GM10248 (cell line): ENCODE data around the gene ANXA3.

Source experiments
- CTCF ChIA-PET: fragments of 300-600 bp; sonication (Branson Sonifier 250); formaldehyde crosslinking; extraction: SDS; loops from one replicate; lab custom pipeline; 2021; ENCODE audit warnings: antibody characterized with exemption; lab: Yijun Ruan, JAX
- POLR2A ChIA-PET: fragments of 350-650 bp; sonication (Branson Sonifier 250); formaldehyde crosslinking; extraction: SDS; loops from one replicate; lab custom pipeline; 2020; ENCODE audit warnings: antibody characterized with exemption; lab: Yijun Ruan, JAX
- DNase-seq: peaks from one replicate; pipeline ENCODE4 v3.0.0; 2012; ENCODE audit errors: extremely low spot score
- TF ChIP-seq, protein P1 (sequence below): IDR thresholded peaks from 2 replicates; pipeline ENCODE4 v1.5.1; 2012; ENCODE audit warnings: mild to moderate bottlenecking, low read depth; ENCODE audit errors: extremely low read depth, missing control alignments, control extremely low read depth

Gene ANXA3

GRCh38 chr4:78525559-78525958 is 26.0 kb upstream of the ANXA3 start:
- ChIA-PET CTCF (interaction anchor here (1.0 kb wide), 1 partner anchor 12 kb away, joined by 3 read pairs; no protein-coding TSS in a partner anchor), POLR2A (no interaction called here)
- DNase-seq: no peak
- TF ChIP-seq, protein P1, sequence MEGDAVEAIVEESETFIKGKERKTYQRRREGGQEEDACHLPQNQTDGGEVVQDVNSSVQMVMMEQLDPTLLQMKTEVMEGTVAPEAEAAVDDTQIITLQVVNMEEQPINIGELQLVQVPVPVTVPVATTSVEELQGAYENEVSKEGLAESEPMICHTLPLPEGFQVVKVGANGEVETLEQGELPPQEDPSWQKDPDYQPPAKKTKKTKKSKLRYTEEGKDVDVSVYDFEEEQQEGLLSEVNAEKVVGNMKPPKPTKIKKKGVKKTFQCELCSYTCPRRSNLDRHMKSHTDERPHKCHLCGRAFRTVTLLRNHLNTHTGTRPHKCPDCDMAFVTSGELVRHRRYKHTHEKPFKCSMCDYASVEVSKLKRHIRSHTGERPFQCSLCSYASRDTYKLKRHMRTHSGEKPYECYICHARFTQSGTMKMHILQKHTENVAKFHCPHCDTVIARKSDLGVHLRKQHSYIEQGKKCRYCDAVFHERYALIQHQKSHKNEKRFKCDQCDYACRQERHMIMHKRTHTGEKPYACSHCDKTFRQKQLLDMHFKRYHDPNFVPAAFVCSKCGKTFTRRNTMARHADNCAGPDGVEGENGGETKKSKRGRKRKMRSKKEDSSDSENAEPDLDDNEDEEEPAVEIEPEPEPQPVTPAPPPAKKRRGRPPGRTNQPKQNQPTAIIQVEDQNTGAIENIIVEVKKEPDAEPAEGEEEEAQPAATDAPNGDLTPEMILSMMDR: no peak

GRCh38 chr4:78527103-78527502 is 24.5 kb upstream of the ANXA3 start:
- POLR2A ChIA-PET: no interaction called here
- DNase-seq: no peak
- TF ChIP-seq, protein P1: no peak
- CTCF ChIA-PET: interaction anchor here (1.2 to 1.7 kb wide), 2 partner anchors 10 to 74 kb away, joined by 4 to 6 read pairs; no protein-coding TSS in a partner anchor

GRCh38 chr4:78527555-78527954 is 24.0 kb upstream of the ANXA3 start:
- POLR2A ChIA-PET: no interaction called here
- DNase-seq: no peak
- TF ChIP-seq, protein P1: no peak

DNA sequence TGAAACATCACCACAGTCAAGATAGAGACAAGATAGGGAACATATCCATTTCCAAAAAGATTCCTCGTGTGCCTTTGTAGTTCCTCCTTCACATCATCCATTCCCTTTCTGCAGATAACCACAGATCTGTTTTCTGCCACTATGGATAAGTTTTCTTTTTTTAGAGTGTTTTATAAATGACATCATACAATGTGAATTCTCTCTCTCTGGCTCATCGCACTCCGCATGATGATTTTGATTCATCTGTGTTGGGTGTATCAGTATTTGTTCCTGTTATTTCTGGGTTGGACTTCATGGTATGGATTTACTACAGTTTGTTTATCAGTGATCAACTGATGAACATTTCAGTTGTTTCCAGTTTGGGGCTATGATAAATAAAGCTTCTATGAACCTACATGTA is 23.2 kb upstream of the ANXA3 start:
- ChIA-PET POLR2A (no interaction called here), CTCF (interaction anchor here (1.2 to 1.7 kb wide), 2 partner anchors 9 to 73 kb away, joined by 4 to 6 read pairs; no protein-coding TSS in a partner anchor)
- DNase-seq: no peak
- TF ChIP-seq, protein P1: no peak

More at GRCh38 chr4:78527555-78527954, 24.0 kb upstream of the ANXA3 start:
- CTCF ChIA-PET: interaction anchor here (1.2 to 1.7 kb wide), 2 partner anchors 10 to 74 kb away, joined by 4 to 6 read pairs; no protein-coding TSS in a partner anchor

- CTCF ChIA-PET: interaction anchor here (1.3 kb wide), 1 partner anchor 570 kb away, joined by 3 read pairs; no protein-coding TSS in a partner anchor
- TF ChIP-seq, protein P1: no peak
- DNase-seq: no peak
- POLR2A ChIA-PET: no interaction called here
Measured at GRCh38 chr4:78529569-78530209, 21.9 kb upstream of the ANXA3 start.

- DNase-seq: no peak
- POLR2A ChIA-PET: no interaction called here
- TF ChIP-seq, protein P1: no peak
- CTCF ChIA-PET: no interaction called here
Measured at GRCh38 chr4:78532046-78532445, 19.5 kb upstream of the ANXA3 start.
